MM.1S (cell line): Measurements from ENCODE around the gene BCAM.

Source experiments
- EZH2phosphoT487 ChIP-seq: fragments of 300-600 bp; sonication (generic); IDR thresholded peaks from 2 replicates; pipeline ENCODE4 v1.6.1; 2018; ENCODE audit warnings: antibody characterized with exemption, low read length
- TF ChIP-seq, protein P1 (sequence below): fragments of 300-600 bp; sonication (generic); IDR thresholded peaks from 2 replicates; pipeline ENCODE4 v1.5.1; 2016; ENCODE audit warnings: antibody characterized with exemption, low read length, mixed read lengths

DNA sequence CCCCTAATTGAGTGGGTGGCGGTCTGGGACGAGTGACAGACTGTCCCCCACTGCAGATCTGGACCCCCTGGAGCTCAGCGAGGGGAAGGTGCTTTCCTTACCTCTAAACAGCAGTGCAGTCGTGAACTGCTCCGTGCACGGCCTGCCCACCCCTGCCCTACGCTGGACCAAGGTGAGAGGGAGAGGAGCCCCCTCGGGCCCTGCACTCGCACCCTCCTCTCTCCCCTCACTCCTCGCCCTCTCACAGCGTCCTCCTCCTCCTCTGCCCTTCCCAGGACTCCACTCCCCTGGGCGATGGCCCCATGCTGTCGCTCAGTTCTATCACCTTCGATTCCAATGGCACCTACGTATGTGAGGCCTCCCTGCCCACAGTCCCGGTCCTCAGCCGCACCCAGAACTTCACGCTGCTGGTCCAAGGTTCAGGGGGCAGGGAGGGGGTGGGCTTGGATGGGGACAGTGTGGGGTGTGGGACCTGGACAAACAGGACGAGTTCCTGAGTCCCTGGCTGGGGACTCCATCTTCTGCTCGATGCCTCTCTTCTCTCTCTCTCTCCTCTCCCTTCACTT is 9.6 kb downstream of the BCAM start:
- TF ChIP-seq, protein P1, sequence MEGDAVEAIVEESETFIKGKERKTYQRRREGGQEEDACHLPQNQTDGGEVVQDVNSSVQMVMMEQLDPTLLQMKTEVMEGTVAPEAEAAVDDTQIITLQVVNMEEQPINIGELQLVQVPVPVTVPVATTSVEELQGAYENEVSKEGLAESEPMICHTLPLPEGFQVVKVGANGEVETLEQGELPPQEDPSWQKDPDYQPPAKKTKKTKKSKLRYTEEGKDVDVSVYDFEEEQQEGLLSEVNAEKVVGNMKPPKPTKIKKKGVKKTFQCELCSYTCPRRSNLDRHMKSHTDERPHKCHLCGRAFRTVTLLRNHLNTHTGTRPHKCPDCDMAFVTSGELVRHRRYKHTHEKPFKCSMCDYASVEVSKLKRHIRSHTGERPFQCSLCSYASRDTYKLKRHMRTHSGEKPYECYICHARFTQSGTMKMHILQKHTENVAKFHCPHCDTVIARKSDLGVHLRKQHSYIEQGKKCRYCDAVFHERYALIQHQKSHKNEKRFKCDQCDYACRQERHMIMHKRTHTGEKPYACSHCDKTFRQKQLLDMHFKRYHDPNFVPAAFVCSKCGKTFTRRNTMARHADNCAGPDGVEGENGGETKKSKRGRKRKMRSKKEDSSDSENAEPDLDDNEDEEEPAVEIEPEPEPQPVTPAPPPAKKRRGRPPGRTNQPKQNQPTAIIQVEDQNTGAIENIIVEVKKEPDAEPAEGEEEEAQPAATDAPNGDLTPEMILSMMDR = no peak
- TF ChIP-seq EZH2phosphoT487 = no peak
